ENCODE data around the gene ANXA10.
"Not testable (repeated sequence)": the region's sequence is repeated elsewhere in the genome, so short reads cannot be mapped to it uniquely, and the experiment has no call there.

ANXA10 gene

DNA sequence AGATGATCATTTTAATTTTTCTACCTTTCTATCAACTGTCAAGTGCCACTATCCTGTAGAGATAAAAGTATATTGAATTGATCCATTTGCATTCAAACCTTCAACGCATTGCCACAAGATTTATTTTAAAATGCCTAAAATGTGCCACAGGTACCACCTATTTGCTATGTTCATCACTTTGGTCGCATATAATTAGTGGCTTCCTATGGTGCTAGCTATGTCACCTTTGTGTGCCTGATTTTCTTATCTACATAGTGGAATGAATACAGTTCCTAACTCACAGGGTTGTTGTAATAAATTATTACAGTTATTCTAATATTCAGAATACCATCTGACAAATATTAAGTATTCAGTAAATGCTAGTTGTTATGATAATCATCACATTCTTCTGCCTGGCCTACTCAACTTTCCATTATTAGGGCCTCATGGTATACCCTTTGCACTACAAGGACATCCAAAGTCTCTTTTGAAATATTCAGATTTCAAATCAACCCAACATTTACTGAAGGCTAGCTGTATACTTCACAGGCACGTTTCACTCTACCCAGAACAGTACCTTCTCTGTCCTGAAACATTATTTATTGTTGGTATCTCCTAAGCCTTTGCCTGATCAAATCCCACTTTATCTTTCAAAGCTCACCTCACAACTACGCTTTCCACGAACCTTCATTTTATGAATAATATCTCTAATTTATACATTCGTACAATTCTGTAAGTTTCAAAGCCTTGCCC is 62.4 kb downstream of the ANXA10 start:
- DNase-seq (ENCODE audit: low read depth in 2 of 2), result no peak

DNA sequence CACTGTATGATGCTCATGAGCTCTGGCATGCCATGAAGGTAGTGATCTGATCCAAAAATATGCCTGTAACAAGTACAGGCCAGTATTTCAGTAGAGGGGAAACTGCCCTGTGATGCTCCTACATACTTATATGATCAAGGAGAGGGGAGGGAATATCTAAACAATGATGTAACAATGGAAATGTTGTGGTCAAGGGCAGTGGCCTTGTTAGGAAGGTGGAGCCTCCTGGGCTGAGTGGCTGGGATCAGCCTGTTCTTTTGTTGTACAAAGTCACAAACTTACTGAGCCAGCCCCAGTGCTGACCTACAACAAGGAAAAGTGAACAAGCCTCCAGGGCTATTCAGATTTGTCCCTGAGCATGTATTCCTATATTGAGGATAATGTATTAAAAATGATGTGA is 70.3 kb downstream of the ANXA10 start:
- no peak for DNase-seq (ENCODE audit: low read depth in 2 of 2)

DNA sequence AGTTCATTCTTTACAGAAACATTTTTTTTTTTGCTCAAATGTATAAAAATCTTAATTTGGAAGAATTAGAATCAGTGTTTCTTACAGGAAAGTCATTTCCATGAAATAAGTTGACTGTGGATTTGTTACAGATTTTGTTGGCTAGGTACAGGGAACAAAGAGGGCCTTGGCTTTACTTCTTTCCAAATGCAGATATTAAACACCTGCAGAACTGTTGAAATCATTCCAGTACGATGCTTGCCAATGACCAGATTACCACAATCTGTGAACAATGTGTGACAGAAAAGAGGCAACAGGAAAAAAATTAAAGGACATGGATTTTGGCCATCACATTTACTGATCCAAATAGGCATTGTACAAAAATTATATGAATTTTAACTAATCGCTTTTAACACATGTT is 70.8 kb downstream of the ANXA10 start:
- no peak for DNase-seq (ENCODE audit: low read depth in 2 of 2)

DNA sequence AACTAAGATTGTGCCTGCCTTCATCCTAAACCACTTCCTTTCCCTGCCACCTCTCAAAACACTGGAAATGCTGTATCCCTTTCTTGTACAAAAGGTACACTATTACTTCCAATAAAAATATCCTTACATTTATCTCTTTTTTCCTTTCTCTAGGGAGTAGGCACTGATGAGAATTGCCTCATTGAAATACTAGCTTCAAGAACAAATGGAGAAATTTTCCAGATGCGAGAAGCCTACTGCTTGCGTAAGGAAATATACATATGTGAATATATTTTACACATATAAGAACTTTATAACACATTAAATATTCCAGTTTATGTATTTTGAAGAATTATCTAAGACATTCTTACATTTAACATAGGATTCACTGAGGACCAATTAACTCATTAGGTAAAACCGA is 71.7 kb downstream of the ANXA10 start:
- DNase-seq (ENCODE audit: low read depth in 2 of 2), result no peak

DNA sequence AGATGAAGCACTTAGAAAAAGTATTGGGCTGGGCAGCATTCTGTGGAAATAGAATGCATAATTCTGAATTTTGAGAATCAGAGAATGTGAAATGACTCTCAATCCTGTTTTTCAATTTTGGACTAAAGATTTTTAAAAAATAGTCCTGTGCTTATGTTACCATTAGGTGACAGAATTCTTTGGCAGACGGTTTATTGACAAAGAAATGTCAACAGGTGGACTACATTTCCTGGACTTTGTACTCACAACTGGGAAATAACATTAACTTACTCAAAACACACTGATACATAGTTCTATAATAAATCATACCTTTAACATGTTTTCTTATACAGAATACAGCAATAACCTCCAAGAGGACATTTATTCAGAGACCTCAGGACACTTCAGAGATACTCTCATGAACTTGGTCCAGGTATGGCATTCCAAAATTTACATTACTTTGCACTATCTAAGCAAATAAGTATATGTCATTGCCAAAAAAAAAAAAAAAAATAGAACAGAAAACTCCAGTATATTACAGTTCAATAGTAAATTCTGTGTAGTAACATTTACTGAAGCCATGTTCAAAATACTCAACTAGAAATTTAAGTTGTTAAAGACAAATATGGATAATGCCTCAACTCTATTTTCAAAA is 72.7 kb downstream of the ANXA10 start:
- no peak for DNase-seq (ENCODE audit: low read depth in 2 of 2)

DNA sequence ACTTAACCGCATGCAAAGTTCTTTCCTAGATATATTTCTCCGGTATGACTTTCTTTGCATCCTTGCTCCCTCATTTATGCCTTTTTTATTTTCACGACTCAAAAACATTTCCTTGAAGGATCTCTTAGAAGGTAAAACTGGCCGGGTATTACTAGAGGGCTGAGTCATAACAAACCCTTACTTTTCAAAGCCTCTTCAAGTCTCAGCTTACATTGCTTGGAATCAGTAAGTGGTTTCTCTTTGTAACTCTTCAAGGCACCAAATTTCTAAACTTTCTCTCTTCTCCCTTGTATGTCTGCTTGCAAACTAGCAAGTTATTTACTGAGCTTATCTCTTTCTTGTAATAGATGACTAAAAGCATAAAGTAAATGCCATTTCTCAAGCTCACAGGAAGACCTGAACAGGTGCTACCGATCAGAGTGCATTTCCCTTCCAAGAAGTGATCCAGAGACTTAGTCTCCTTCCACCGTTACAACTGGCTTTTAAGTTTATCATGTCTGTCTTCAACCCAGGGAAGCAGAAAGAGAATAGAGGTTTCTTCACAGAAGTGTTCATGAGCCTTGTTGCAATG is 75.5 kb downstream of the ANXA10 start:
- no peak for DNase-seq (ENCODE audit: low read depth in 2 of 2)

DNA sequence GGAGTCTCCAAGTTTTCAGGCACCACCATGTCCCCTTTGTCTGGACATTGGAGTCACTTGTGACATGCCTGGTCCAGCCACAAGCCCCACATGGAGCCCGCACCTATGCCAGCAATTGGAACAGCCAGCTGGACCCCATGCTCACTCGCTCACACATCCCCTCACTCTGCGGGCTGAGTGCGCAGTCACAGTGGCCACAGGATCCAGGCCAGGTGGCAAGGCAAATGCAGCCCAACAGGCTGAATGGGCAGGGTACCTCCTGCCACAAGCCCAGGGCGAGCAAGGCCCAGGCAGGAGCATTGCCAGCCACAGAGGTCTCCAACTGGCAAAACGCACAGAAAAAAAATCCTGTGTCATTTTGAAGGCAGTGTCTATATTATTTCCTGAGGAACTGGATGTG is 82.0 kb downstream of the ANXA10 start:
- DNase-seq (ENCODE audit: low read depth in 2 of 2), result no peak

DNA sequence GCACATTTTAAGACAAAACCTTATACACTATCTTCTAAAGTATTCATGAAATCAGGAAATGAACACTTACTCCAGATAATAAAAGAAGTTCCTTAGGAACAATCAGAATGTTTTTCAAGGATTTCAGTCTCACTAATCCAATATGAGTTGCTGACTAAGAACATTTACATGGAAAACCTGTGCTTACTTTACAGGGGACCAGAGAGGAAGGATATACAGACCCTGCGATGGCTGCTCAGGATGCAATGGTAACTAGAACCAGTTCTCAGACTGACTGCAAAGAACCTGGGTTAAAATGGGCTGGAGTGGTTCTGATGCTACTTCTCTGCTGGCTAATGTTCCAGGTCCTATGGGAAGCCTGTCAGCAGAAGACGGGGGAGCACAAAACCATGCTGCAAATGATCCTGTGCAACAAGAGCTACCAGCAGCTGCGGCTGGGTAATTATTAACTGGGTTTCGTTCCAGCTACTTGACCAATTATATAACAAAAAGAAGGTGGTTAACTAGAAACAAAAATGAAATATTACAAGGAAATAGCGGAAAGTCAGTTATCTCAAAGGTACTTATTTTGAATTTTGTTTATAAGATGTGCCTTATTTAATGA is 85.3 kb downstream of the ANXA10 start:
- DNase-seq (ENCODE audit: low read depth in 2 of 2), result no peak

DNA sequence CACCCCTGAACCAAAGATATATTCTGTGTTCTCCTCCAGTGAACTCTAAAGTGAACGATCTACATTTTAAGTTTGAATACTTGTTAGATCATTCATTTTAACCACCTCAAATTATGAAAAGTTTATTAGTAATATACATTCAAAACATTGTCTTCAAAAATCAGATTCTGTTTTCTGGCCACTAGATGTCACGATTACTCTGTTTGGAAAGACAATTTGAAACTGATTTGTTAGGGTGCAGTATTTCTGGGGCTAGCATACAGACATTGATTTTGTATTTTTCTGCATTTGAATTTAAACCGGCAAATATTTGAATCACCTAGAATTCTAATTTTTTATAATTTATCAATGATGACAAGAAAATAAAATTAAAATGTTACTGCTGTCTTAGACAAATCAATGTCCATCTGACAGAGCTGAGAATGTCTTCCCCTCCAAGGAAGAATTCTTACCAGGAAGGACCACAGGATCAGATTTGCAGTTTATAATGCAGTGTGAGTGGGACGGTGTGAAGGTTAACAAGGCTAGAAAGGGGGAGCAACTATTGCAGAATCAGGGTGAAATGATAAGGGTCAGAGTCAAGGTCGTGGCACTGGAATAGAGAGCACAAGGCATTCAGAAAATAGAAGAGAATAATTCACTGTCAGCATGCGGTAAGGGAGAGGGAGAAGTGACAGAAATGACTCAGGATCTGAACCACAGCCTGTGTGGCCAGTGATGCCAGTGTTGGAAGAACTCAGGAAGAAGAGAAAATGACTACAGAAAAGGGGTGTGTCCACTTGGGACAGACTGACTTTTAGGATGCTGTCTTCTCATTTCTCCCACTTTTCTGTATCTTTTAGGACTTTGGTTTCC is 91.6 kb downstream of the ANXA10 start:
- DNase-seq (ENCODE audit: low read depth in 2 of 2), result no peak

DNA sequence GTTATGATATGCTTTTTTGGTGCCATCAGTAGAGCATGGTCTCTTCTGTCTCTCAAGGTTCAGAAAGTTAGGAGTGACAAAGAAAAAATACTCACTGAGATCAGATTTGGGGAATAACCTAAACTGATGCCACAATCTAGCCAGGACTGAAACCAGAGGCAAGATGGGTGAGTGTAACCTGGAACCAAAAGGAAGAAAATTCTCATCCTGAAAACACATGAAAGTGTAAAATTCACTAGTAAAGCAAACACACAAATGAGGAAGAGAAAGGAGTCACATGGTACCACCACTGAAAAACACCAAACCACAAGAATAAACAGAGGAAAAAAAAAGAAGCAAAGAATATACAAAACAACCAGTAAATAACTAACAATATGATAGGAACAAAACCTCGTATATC is 96.4 kb downstream of the ANXA10 start:
- no peak for DNase-seq (ENCODE audit: low read depth in 2 of 2)

DNA sequence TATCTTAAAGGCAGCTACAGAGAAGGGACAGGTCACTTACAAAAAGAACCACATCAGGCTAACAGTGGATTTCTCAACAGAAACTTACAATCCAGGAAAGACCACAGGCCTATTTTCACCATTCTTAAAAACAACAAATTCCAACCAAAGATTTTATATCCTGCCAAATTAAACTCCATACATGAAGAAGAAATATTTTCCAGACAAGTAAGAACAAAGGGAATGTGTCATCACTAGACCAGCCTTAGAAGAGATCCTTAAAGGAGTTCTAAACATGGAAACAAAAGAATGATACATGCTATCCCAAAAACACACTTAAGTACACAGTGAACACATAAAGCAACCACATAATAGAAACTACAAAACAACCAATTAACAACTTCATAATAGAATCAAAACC is 105.6 kb downstream of the ANXA10 start:
- DNase-seq (ENCODE audit: low read depth in 2 of 2), result no peak

DNA sequence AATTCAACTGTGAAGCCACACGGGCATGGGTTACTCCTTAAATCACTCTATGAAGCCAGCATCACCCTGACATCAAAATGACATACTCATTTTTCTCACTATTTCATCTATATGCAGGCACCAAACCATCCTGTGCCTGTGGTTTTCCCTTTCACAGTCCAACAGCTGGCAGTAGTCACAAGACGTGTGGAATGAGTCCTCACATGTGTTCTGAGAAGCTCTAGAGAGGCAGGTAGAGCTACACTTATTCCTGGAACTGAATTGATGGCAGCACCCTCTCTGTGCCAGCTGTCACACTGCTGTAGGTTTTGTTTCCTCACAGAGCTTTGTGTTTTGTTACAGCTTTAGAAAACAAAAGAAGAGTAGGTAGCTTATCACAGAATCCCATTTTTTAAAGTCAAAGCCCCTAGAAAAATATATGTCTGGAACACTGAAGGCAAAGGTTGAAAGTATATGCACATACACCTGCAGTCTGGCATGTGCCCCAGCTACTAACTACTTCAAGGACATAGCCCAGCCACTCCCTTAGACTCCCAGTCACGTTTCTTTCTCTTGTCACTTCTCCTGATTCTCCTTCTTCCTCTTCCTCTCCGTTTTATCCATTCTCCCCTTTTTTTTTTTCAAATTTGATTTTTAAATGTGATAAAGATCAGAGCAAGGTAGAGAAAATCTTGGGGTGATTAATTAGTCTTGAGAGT is 107.1 kb downstream of the ANXA10 start:
- DNase-seq (ENCODE audit: low read depth in 2 of 2), result no peak

DNA sequence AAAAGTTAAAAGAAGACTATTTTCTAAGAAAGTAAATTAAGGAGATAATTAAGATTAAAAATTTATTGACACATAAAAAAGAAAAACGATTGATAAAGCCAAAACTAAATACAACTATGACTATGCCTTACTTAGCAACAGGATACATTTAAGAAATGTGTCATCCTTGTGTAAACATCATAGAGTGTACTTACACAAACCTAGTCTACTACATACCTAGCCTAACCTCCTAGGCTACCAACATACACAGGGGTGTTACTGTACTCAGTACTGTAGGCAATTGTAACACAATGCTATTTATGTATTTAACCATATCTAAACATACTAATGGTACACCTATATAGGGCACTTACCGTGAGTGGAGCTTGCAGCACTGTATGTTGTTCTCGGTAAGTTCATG is 108.3 kb downstream of the ANXA10 start:
- DNase-seq (ENCODE audit: low read depth in 2 of 2), result no peak

DNA sequence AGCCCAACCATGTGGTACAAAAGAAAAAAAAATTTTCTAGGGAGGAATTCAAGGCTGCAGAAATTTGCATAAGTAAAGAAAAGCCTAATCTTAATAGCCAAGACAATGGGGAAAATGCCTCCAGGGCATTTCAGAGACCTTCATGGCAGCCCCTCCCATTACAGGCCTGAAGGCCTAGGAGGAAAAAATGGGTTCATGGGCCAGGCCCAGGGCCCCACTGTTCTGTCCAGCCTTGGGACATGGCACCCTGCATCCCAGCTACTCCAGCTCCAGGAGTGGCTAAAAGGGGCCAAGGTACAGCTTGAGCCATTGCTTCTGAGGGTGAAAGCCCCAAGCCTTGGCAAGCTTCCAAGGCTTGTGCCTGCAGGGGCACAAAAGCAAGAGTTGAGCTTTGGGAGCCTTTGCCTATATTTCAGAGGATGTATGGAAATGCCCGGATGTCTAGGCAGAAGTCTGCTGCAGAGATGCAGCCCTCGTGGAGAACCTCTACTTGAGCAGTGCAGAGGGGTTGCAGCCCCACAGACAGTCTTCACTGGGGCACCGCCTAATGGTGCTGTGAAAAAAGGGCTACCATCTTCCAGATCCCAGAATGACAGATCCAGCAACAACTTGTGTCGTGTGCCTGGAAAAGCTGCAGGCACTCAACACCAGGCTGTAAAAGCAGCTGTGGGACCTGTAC is 111.0 kb downstream of the ANXA10 start:
- no peak for DNase-seq (ENCODE audit: low read depth in 2 of 2)

DNA sequence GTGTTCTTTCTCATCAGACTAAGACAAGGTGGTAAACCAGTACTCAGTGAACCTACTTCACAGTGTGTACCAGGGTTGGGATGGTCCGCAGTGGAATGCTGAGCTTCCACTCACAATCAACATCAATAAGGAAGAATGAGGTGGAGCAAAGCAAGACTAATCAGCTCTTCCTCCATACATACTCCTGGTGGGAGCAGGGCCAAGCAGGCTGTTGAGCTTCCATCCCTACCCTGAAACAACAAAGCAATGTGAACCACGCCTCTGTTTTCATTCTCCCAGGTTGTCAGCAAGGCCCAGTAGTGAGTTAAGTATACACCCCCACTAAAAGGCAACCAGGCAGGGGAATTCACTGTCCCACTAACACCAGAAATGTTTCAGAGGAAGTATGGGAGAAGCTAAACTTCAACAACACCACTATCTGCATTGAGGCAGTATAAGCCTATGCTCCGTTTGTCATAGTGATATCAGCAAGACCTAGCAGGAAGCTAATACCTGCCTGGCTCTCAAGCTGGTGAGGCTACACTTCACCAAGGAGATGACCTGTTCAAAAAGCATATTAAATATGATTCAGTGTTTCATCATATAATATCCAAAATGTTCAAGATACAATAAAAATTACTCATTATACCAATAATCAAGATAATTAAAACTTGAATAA is 116.7 kb downstream of the ANXA10 start:
- no peak for DNase-seq (ENCODE audit: low read depth in 2 of 2)

DNA sequence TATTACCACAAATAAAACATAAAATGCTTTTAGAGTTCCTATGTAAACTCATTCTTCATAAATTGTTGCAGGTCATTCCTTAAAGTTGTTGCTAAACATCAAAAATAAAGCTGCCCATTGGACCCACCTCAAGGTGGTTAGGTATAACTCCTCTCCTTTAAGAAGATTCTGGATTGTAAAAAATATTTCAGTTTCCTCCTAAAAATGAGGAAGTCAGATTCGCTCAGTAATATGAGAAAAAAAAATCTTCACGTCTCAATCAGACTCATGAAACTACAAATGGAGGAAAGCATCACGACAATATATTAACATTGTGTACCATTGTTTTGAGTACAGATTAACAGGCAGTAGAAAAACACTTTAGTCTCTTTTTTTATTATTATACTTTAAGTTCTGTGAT is 120.3 kb downstream of the ANXA10 start:
- DNase-seq (ENCODE audit: low read depth in 2 of 2), result no peak

DNA sequence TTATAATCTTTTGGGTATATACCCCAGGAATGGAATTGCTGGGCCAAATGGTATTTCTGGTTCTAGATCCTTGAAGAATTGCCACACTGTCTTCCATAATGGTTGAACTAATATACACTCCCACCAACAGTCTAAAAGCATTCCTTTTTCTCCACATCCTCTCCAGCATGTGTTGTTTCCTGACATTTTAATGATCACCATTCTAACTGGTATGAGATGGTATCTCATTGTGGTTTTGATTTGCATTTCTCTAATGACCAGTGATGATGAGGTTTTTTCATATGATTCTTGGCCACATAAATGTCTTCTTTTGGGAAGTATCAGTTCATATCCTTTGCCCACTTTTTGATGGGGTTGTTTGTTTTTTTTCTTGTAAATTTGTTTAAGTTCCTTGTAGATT is 121.2 kb downstream of the ANXA10 start:
- DNase-seq (ENCODE audit: low read depth in 2 of 2), result not testable (repeated sequence)

DNA sequence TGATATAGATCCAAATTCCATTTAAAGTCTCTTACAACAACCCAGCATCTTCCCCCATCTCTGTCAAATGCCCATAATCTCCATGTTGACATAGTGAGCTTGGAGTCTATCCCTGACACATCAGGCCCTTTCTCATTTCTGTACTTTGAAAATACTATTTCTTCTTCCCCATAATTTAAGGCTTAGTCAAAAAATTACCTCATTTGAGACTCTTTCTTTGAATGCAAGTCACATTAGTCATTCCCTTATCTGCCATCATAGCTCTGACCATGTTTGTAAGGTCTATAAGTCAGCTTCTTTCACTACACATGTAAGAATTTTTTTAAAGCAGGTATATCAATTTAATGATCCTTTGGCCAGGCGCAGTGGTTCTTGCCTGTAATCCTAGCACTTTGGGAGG is 126.3 kb downstream of the ANXA10 start:
- no peak for DNase-seq (ENCODE audit: low read depth in 2 of 2)

DNA sequence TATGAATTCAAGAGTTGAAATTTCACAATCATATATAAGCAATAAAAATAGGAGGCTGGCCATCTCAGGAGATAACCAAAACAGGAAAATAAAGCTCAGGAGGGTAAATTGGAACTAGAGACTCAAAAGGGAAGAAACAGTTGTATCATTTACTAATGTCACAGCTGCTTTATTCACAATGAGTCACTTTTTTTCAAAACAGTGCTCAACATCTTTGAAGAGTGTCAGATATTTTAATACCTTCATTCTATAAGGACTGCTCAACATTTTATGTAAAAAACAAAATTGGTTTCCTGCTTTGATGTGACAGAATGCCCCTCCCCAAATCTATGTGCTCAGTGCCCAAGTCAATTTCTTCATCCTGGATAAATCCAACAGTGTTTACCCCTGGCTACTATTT is 128.6 kb downstream of the ANXA10 start:
- no peak for DNase-seq (ENCODE audit: low read depth in 2 of 2)

DNA sequence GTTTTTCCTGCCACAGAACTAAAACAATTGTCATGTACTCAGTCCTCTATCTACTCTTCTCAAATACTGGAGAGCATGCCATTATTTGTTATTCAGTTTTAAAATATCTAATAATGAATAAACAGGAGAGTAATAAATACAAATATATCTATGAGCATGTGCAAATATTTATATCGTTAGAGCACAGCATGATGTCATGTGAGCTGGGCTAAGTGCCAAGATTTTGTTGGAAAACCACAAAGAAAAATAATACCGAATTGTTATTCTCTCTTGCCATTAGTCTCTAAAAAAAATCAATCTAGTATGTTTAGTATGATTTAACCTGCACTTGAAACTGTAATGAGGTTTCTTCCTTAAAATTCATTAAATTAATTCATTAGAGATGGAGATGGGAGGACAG is 129.0 kb downstream of the ANXA10 start:
- no peak for DNase-seq (ENCODE audit: low read depth in 2 of 2)

Data from activated CD8-positive, alpha-beta memory T cell treated with anti-CD3 and anti-CD28 coated beads for 4 hours (primary cell).